Suprapubic skin (tissue), 4 donors: ENCODE data around the gene NPEPL1.

ENCODE experiments used
- EP300 ChIP-seq: sonication (generic); formaldehyde crosslinking; IDR thresholded peaks from one replicate; pipeline ENCODE4 v1.6.1; 2017; ENCODE audit warnings: antibody characterized with exemption
- POLR2A ChIP-seq, 2 donors: fragments of 450-650 bp; IDR thresholded peaks; one replicate each; pipeline ENCODE4 v1.6.1; 2017; ENCODE audit warnings: antibody characterized with exemption in 2 of 2, mild to moderate bottlenecking in 2 of 2, moderate library complexity in 2 of 2
- POLR2AphosphoS5 ChIP-seq, 3 donors: sonication (generic); formaldehyde crosslinking; IDR thresholded peaks; one replicate each; pipeline ENCODE4 v1.6.1; 2017; ENCODE audit warnings: antibody characterized with exemption in 3 of 3
- TF ChIP-seq, protein P1 (sequence below), 2 donors: fragments of 200-600 bp in 1 of 2; fragments of 450-650 bp in 1 of 2; sonication (generic) in 1 of 2; IDR thresholded peaks; one replicate each; pipeline ENCODE4 v1.5.1; 2016 to 2019; ENCODE audit warnings: antibody characterized with exemption in 2 of 2, mild to moderate bottlenecking in 1 of 2, moderate library complexity in 1 of 2

- TF ChIP-seq, protein P1, sequence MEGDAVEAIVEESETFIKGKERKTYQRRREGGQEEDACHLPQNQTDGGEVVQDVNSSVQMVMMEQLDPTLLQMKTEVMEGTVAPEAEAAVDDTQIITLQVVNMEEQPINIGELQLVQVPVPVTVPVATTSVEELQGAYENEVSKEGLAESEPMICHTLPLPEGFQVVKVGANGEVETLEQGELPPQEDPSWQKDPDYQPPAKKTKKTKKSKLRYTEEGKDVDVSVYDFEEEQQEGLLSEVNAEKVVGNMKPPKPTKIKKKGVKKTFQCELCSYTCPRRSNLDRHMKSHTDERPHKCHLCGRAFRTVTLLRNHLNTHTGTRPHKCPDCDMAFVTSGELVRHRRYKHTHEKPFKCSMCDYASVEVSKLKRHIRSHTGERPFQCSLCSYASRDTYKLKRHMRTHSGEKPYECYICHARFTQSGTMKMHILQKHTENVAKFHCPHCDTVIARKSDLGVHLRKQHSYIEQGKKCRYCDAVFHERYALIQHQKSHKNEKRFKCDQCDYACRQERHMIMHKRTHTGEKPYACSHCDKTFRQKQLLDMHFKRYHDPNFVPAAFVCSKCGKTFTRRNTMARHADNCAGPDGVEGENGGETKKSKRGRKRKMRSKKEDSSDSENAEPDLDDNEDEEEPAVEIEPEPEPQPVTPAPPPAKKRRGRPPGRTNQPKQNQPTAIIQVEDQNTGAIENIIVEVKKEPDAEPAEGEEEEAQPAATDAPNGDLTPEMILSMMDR (IDR thresholded peaks at IDR 0.05), result no peak
- TF ChIP-seq EP300 (no peak), POLR2A (IDR thresholded peaks at IDR 0.05) (no peak), POLR2AphosphoS5 (IDR thresholded peaks at IDR 0.05) (no peak)
These were observed 30.8 kb upstream of the NPEPL1 start for GRCh38 chr20:58661598-58662473.
